ENCODE measurements around the gene BMERB1.
A peak's percentile ranks its signal among the peaks of the same experiment; 100 is the strongest.
"Not testable (repeated sequence)": the region's sequence is repeated elsewhere in the genome, so short reads cannot be mapped to it uniquely, and the experiment has no call there.

Gene BMERB1

GRCh38 chr16:15435216-15435864, 952 bp downstream of the BMERB1 start:
- Histone ChIP-seq H3K4me1 (peaks cover 0 to 38% (median 9%) of the 10 kb centered on the region in 4 donors), H3K27me3 (no peaks in the 10 kb centered on the region), H3K9me3 (no peaks in the 10 kb centered on the region), H3K27ac (peak overlapping the region; percentile 80 to 85), H3K36me3 (no peaks in the 10 kb centered on the region), H3K4me3 (peak overlapping the region; percentile 89 to 96)
- no peak for TF ChIP-seq CTCF (IDR thresholded peaks at IDR 0.05)
- intact Hi-C loops (cut with DNase I; ENCODE audit: low total_unique reads) = no loop called here
- peak in 1 of 2 donors; percentile 37 for DNase-seq

GRCh38 chr16:15439102-15439501, 4.7 kb downstream of the BMERB1 start:
- no peak overlapping the region for H3K4me3 ChIP-seq
- DNase-seq = no peak
- H3K9me3 ChIP-seq = no peaks in the 10 kb centered on the region
- intact Hi-C loops (cut with DNase I; ENCODE audit: low total_unique reads) = no loop called here
- TF ChIP-seq CTCF (IDR thresholded peaks at IDR 0.05) = no peak
- no peaks in the 10 kb centered on the region for H3K27me3 ChIP-seq
- peak overlapping the region in 1 of 2 donors; percentile 70 for H3K27ac ChIP-seq
- H3K36me3 ChIP-seq = no peaks in the 10 kb centered on the region
- H3K4me1 ChIP-seq = peaks cover 0 to 49% (median 14%) of the 10 kb centered on the region in 4 donors

- Histone ChIP-seq H3K36me3 (no peaks in the 10 kb centered on the region), H3K27me3 (no peaks in the 10 kb centered on the region), H3K27ac (peak overlapping the region; percentile 65 to 70), H3K4me3 (no peak overlapping the region), H3K9me3 (no peaks in the 10 kb centered on the region), H3K4me1 (peaks cover 0 to 49% (median 13%) of the 10 kb centered on the region in 4 donors)
- intact Hi-C loops (cut with DNase I; ENCODE audit: low total_unique reads) = no loop called here
- peak in 1 of 2 donors; percentile 5 for DNase-seq
- TF ChIP-seq CTCF (IDR thresholded peaks at IDR 0.05) = no peak
These were observed 5.1 kb downstream of the BMERB1 start for GRCh38 chr16:15439521-15439920.

- no peak for DNase-seq
- Histone ChIP-seq H3K36me3 (peaks cover 0 to 5% (median 0%) of the 10 kb centered on the region in 3 donors), H3K27me3 (no peaks in the 10 kb centered on the region), H3K9me3 (no peaks in the 10 kb centered on the region), H3K4me1 (peaks cover 0 to 43% (median 10%) of the 10 kb centered on the region in 4 donors), H3K4me3 (no peak overlapping the region), H3K27ac (peak overlapping the region in 1 of 2 donors; percentile 70)
- no peak for TF ChIP-seq CTCF (IDR thresholded peaks at IDR 0.05)
- intact Hi-C loops (cut with DNase I; ENCODE audit: low total_unique reads) = no loop called here
These were observed 6.5 kb downstream of the BMERB1 start for GRCh38 chr16:15440852-15441251.

- intact Hi-C loops (cut with DNase I; ENCODE audit: low total_unique reads); H3K27me3 ChIP-seq; H3K9me3 ChIP-seq; DNase-seq; H3K36me3 ChIP-seq; H3K4me3 ChIP-seq: not testable (repeated sequence)
- Histone ChIP-seq H3K4me1 (peaks cover 0 to 37% (median 9%) of the 10 kb centered on the region in 4 donors), H3K27ac (peak overlapping the region in 1 of 2 donors; percentile 70)
These were observed 7.8 kb downstream of the BMERB1 start for GRCh38 chr16:15442140-15442539.

- H3K27me3 ChIP-seq = no peaks in the 10 kb centered on the region
- peaks cover 0 to 18% (median 17%) of the 10 kb centered on the region in 3 donors for H3K36me3 ChIP-seq
- intact Hi-C loops (cut with DNase I; ENCODE audit: low total_unique reads) = no loop called here
- H3K27ac ChIP-seq = no peak overlapping the region
- H3K4me3 ChIP-seq = no peak overlapping the region
- TF ChIP-seq CTCF (IDR thresholded peaks at IDR 0.05) = no peak
- DNase-seq = peak in 1 of 2 donors; percentile 24
- peaks cover 0 to 37% (median 9%) of the 10 kb centered on the region in 4 donors for H3K4me1 ChIP-seq
- no peaks in the 10 kb centered on the region for H3K9me3 ChIP-seq
These were observed 9.4 kb downstream of the BMERB1 start for GRCh38 chr16:15443753-15444152.
